Measurements from ENCODE around the gene C1GALT1. TPM values are rescaled to one million over a fixed set of nuclear protein-coding genes. Genes with fewer than 3 reads are reported as not detected.
"Not testable (repeated sequence)": the region's sequence is repeated elsewhere in the genome, so short reads cannot be mapped to it uniquely, and the experiment has no call there.

Gene C1GALT1
- total RNA-seq, 1 donor from 2014 or later: 15.3 TPM

GRCh38 chr7:7151865-7152264 lies 30.5 kb upstream of the C1GALT1 start:
- Mint-ChIP-seq H3K4me1 (ENCODE audit: low read depth, unreplicated experiment) (no peaks in the 10 kb centered on the region), H3K36me3 (ENCODE audit: unreplicated experiment) (peaks cover 8% of the 10 kb centered on the region), H3K27ac (ENCODE audit: unreplicated experiment) (no peak overlapping the region), H3K27me3 (ENCODE audit: unreplicated experiment) (peaks cover 2% of the 10 kb centered on the region), H3K9me3 (ENCODE audit: unreplicated experiment) (no peaks in the 10 kb centered on the region), H3K4me3 (ENCODE audit: unreplicated experiment) (no peak overlapping the region)
- no peak for DNase-seq
- TF ChIP-seq, protein P1, sequence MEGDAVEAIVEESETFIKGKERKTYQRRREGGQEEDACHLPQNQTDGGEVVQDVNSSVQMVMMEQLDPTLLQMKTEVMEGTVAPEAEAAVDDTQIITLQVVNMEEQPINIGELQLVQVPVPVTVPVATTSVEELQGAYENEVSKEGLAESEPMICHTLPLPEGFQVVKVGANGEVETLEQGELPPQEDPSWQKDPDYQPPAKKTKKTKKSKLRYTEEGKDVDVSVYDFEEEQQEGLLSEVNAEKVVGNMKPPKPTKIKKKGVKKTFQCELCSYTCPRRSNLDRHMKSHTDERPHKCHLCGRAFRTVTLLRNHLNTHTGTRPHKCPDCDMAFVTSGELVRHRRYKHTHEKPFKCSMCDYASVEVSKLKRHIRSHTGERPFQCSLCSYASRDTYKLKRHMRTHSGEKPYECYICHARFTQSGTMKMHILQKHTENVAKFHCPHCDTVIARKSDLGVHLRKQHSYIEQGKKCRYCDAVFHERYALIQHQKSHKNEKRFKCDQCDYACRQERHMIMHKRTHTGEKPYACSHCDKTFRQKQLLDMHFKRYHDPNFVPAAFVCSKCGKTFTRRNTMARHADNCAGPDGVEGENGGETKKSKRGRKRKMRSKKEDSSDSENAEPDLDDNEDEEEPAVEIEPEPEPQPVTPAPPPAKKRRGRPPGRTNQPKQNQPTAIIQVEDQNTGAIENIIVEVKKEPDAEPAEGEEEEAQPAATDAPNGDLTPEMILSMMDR (IDR thresholded peaks at IDR 0.05; ENCODE audit: partially characterized antibody, unreplicated experiment): no peak

GRCh38 chr7:7152315-7152714 lies 30.0 kb upstream of the C1GALT1 start:
- DNase-seq: no peak
- peaks cover 2% of the 10 kb centered on the region for H3K27me3 Mint-ChIP-seq (ENCODE audit: unreplicated experiment)
- H3K4me1 Mint-ChIP-seq (ENCODE audit: low read depth, unreplicated experiment): no peaks in the 10 kb centered on the region
- TF ChIP-seq, protein P1 (IDR thresholded peaks at IDR 0.05; ENCODE audit: partially characterized antibody, unreplicated experiment): no peak
- no peaks in the 10 kb centered on the region for H3K9me3 Mint-ChIP-seq (ENCODE audit: unreplicated experiment)
- H3K27ac Mint-ChIP-seq (ENCODE audit: unreplicated experiment): no peak overlapping the region
- H3K4me3 Mint-ChIP-seq (ENCODE audit: unreplicated experiment): no peak overlapping the region
- peaks cover 8% of the 10 kb centered on the region for H3K36me3 Mint-ChIP-seq (ENCODE audit: unreplicated experiment)

DNA sequence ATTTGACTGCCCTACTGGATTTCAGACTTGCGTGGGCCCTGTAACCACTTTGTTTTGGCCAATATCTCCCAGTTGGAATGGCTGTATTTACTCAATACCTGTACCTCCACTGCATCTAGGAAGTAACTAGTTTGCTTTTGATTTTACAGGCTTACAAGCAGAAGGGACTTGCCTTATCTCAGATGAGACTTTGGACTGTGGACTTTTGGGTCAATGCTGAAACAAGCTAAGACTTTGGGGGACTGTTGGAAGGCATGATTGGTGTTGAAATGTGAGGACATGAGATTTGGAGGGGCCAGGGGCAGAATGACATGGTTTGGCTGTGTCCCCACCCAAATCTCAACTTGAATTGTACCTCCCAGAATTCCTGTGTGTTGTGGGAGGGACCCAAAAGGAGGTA lies 28.0 kb upstream of the C1GALT1 start:
- not testable (repeated sequence) for H3K4me1 Mint-ChIP-seq (ENCODE audit: low read depth, unreplicated experiment); H3K4me3 Mint-ChIP-seq (ENCODE audit: unreplicated experiment); DNase-seq; H3K9me3 Mint-ChIP-seq (ENCODE audit: unreplicated experiment); H3K27ac Mint-ChIP-seq (ENCODE audit: unreplicated experiment); H3K36me3 Mint-ChIP-seq (ENCODE audit: unreplicated experiment); H3K27me3 Mint-ChIP-seq (ENCODE audit: unreplicated experiment)

- peaks cover 3% of the 10 kb centered on the region for H3K27me3 Mint-ChIP-seq (ENCODE audit: unreplicated experiment)
- peaks cover 8% of the 10 kb centered on the region for H3K36me3 Mint-ChIP-seq (ENCODE audit: unreplicated experiment)
- peaks cover 2% of the 10 kb centered on the region for H3K4me1 Mint-ChIP-seq (ENCODE audit: low read depth, unreplicated experiment)
- no peak overlapping the region for H3K4me3 Mint-ChIP-seq (ENCODE audit: unreplicated experiment)
- H3K27ac Mint-ChIP-seq (ENCODE audit: unreplicated experiment): no peak overlapping the region
- TF ChIP-seq, protein P1 (IDR thresholded peaks at IDR 0.05; ENCODE audit: partially characterized antibody, unreplicated experiment): no peak
- no peaks in the 10 kb centered on the region for H3K9me3 Mint-ChIP-seq (ENCODE audit: unreplicated experiment)
- no peak for DNase-seq
Measured at GRCh38 chr7:7156663-7157062, 25.7 kb upstream of the C1GALT1 start.

DNA sequence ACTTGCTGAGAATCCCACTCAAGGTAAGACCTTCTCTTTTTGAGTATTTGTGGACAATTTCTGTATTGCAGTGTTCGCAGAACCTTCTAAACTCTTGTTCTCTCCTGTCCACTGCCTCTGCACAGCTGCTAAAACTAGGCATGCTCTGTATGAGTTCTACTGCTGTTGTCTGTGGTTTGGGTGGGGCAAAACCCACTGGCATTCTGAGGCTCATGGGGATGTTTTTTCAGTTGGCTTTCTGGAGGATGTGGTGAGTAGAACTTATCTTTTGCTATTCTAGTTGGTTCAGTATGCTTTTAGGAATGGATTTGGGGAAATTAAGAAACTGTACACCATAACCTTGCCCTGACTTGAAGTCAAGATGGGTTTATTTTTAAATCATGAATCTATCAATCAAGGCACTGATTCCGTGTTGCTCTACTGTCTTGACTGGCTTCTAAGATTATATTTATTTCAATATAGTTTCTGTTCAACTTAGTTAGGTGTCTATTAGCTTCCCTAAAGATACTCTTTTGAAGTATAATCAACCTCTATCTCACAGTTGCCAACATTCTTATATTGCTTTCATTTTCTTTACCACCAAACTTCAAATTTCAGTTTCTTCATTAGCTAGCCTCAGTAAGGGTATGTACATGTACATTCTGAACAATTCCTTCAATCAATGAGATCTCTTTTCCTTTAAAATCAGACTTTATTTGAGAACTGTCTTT lies 25.0 kb upstream of the C1GALT1 start:
- peaks cover 3% of the 10 kb centered on the region for H3K27me3 Mint-ChIP-seq (ENCODE audit: unreplicated experiment)
- no peak overlapping the region for H3K4me3 Mint-ChIP-seq (ENCODE audit: unreplicated experiment)
- no peak overlapping the region for H3K27ac Mint-ChIP-seq (ENCODE audit: unreplicated experiment)
- peaks cover 8% of the 10 kb centered on the region for H3K36me3 Mint-ChIP-seq (ENCODE audit: unreplicated experiment)
- TF ChIP-seq, protein P1 (IDR thresholded peaks at IDR 0.05; ENCODE audit: partially characterized antibody, unreplicated experiment): no peak
- no peaks in the 10 kb centered on the region for H3K9me3 Mint-ChIP-seq (ENCODE audit: unreplicated experiment)
- peaks cover 2% of the 10 kb centered on the region for H3K4me1 Mint-ChIP-seq (ENCODE audit: low read depth, unreplicated experiment)
- DNase-seq: no peak

Data from glutamatergic neuron (in vitro differentiated cells).